KMS-11 (cell line): ENCODE results near the gene CEP131.

Source experiments
- H2AFZ ChIP-seq: fragments of 200-600 bp; sonication (generic); 2 replicates; pipeline ENCODE4 v1.6.1; 2016; ENCODE audit warnings: antibody characterized with exemption, mixed run types, low read depth
- H3K27ac ChIP-seq: fragments of 200-600 bp; sonication (generic); 2 replicates; pipeline ENCODE4 v1.6.1; 2016; ENCODE audit warnings: mild to moderate bottlenecking, mixed run types
- H3K27me3 ChIP-seq: fragments of 200-600 bp; sonication (generic); 2 replicates; pipeline ENCODE4 v1.6.1; 2017; ENCODE audit warnings: mild to moderate bottlenecking, low read depth, mixed run types, moderate library complexity; ENCODE audit not compliant: insufficient read depth
- H3K36me3 ChIP-seq: fragments of 200-600 bp; sonication (generic); 2 replicates; pipeline ENCODE4 v1.6.1; 2017; ENCODE audit warnings: mild to moderate bottlenecking, mixed run types; ENCODE audit not compliant: insufficient read depth
- H3K4me1 ChIP-seq: fragments of 200-600 bp; sonication (generic); 2 replicates; pipeline ENCODE4 v1.6.1; 2016; ENCODE audit warnings: mild to moderate bottlenecking, low read depth, mixed run types; ENCODE audit not compliant: poor library complexity, severe bottlenecking
- H3K4me2 ChIP-seq: fragments of 200-600 bp; sonication (generic); 2 replicates; pipeline ENCODE4 v1.7.0; 2016; ENCODE audit warnings: mild to moderate bottlenecking, mixed run types
- H3K4me3 ChIP-seq: fragments of 200-600 bp; sonication (generic); IDR thresholded peaks from 2 replicates; pipeline ENCODE4 v1.6.1; 2017; ENCODE audit warnings: low read depth, low read length, mixed read lengths; ENCODE audit not compliant: insufficient read depth
- H3K79me2 ChIP-seq: fragments of 200-600 bp; sonication (generic); 2 replicates; pipeline ENCODE4 v1.6.1; 2016; ENCODE audit warnings: low read depth, mixed run types; ENCODE audit not compliant: insufficient read depth
- H3K9ac ChIP-seq: fragments of 200-600 bp; sonication (generic); 2 replicates; pipeline ENCODE4 v1.6.1; 2016; ENCODE audit warnings: mild to moderate bottlenecking, mixed run types
- H4K20me1 ChIP-seq: fragments of 200-600 bp; sonication (generic); 2 replicates; pipeline ENCODE4 v1.6.1; 2016; ENCODE audit warnings: mild to moderate bottlenecking, mixed run types; ENCODE audit not compliant: insufficient read depth
- TF ChIP-seq, protein P1 (sequence below): fragments of 200-600 bp; sonication (generic); conservative IDR thresholded peaks from 2 replicates; pipeline ENCODE4 v1.6.1; 2017; ENCODE audit warnings: low read depth, mild to moderate bottlenecking, antibody characterized with exemption, low read length, moderate library complexity, mixed read lengths

The CEP131 gene

DNA sequence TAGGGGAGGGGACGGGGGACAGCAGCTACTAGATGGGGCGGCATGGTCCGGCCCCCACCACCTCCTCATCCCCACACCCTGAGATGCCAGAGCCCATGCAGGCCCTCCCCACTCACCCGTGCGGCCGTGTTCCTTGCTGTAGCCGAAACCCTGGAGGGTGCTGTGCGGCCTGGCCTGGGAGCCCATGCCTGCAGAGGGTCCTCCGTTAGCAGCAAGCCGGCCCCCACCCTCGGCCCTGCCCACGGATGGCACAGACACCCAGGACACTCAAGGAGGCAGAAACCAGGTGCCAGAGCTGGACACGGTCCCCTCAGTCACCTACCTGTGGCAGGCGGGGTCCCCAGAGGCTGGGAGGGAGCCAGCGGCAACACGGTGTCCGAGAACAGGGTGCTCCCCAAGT lies 10.6 kb upstream of the CEP131 start:
- Histone ChIP-seq H3K4me1 (peaks cover 9% of the 10 kb centered on the region), H3K36me3 (no peaks in the 10 kb centered on the region), H2AFZ (no peak overlapping the region), H3K79me2 (peaks cover 6% of the 10 kb centered on the region), H3K4me2 (no peak overlapping the region), H3K27ac (no peak overlapping the region), H3K4me3 (no peak overlapping the region), H4K20me1 (no peaks in the 10 kb centered on the region), H3K27me3 (no peaks in the 10 kb centered on the region), H3K9ac (no peak overlapping the region)
- TF ChIP-seq, protein P1, sequence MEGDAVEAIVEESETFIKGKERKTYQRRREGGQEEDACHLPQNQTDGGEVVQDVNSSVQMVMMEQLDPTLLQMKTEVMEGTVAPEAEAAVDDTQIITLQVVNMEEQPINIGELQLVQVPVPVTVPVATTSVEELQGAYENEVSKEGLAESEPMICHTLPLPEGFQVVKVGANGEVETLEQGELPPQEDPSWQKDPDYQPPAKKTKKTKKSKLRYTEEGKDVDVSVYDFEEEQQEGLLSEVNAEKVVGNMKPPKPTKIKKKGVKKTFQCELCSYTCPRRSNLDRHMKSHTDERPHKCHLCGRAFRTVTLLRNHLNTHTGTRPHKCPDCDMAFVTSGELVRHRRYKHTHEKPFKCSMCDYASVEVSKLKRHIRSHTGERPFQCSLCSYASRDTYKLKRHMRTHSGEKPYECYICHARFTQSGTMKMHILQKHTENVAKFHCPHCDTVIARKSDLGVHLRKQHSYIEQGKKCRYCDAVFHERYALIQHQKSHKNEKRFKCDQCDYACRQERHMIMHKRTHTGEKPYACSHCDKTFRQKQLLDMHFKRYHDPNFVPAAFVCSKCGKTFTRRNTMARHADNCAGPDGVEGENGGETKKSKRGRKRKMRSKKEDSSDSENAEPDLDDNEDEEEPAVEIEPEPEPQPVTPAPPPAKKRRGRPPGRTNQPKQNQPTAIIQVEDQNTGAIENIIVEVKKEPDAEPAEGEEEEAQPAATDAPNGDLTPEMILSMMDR, result no peak

DNA sequence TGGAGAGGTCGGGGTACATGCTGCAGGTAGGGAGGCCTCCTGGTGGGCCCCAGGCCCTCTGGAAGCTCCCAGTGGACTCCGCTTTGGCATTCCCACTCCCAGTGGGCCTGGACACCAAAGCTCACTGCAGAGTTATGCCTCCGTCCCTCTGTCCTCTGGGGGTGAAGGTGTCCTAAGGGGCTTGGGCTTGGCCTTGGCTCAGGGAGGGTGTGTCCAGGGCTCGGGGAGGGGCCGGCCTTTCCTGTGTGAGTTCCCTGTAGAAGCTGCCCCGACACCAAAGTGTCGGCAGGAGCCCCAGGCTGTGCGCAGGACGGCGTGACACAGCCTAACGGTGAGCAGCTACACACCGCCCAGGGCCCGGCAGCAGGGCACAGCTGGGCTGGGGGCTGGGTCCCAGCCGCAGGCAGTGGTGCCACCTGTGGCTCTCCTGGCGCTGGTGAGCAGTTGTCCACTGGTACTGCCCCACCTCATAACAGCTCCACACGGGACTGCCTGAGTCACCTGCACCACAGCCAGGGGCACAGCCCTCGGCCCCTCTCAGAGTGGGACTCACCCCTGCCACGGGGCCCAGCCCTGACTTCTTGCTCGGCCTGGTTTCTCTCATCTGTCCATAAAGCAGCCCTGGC lies 10.0 kb upstream of the CEP131 start:
- Histone ChIP-seq H3K4me2 (no peak overlapping the region), H3K27me3 (no peaks in the 10 kb centered on the region), H3K4me1 (peaks cover 4% of the 10 kb centered on the region), H4K20me1 (no peaks in the 10 kb centered on the region), H3K9ac (no peak overlapping the region), H2AFZ (no peak overlapping the region), H3K27ac (no peak overlapping the region), H3K36me3 (no peaks in the 10 kb centered on the region), H3K79me2 (peaks cover under 1% of the 10 kb centered on the region), H3K4me3 (no peak overlapping the region)
- TF ChIP-seq, protein P1, result no peak

DNA sequence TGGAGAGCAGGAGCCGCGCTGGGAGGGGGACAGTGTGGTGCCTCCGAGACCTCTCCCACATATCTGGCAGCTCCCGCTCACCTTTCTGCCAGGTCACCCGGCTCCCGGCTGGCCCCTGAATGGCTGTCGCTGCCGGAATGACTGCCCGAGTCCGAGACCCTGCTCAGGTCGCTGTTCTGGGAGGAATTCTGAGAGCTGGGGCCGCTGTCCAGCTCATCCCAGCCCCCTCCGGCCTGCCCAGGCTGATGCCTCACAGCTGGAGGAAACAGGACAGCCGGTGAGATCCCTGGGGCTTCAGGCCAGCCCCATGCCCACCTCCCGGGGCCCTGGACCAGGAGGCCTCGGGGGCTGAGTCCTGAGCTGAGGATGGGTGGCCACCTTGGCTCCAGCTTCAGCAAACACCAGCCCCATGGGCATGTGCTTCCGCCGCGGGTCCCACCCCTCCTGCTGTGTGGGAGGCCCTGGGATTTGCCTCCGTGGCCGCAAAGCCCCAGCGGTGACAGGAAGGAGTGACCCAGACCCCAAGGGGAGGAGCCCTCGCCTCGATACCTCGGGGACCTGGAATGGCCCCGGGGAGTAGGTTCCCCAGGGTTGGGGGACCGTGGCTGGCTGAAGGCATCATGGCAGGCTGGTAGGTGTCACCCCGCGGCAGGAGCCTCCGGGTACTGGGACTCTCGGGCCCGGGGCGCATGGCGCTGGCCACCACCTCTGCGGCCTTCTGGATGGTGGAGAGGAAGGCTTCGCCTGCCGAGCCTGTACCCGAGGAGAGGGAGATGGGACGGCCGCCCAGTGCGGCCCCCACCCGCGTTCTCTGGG lies 9.2 kb upstream of the CEP131 start:
- Histone ChIP-seq H4K20me1 (no peaks in the 10 kb centered on the region), H3K27me3 (no peaks in the 10 kb centered on the region), H3K79me2 (no peaks in the 10 kb centered on the region), H3K27ac (no peak overlapping the region), H2AFZ (no peak overlapping the region), H3K4me3 (no peak overlapping the region), H3K4me2 (no peak overlapping the region), H3K4me1 (no peaks in the 10 kb centered on the region), H3K9ac (no peak overlapping the region), H3K36me3 (no peaks in the 10 kb centered on the region)
- TF ChIP-seq, protein P1, result no peak

- no peaks in the 10 kb centered on the region for H3K27me3 ChIP-seq
- no peak overlapping the region for H3K4me3 ChIP-seq
- H3K79me2 ChIP-seq, result no peaks in the 10 kb centered on the region
- H3K4me2 ChIP-seq, result no peak overlapping the region
- no peaks in the 10 kb centered on the region for H3K36me3 ChIP-seq
- no peak overlapping the region for H3K9ac ChIP-seq
- H3K4me1 ChIP-seq, result no peaks in the 10 kb centered on the region
- no peaks in the 10 kb centered on the region for H4K20me1 ChIP-seq
- TF ChIP-seq, protein P1, result no peak
- no peak overlapping the region for H3K27ac ChIP-seq
- H2AFZ ChIP-seq, result no peak overlapping the region
These were observed 8.4 kb upstream of the CEP131 start for GRCh38 chr17:81231121-81231645.
